Measurements from ENCODE around the gene CDC34.
A peak's percentile ranks its signal among the peaks of the same experiment; 100 is the strongest.

CDC34 gene

GRCh38 chr19:531009-531752 lies 379 bp upstream of the CDC34 start:
- H3K4me3 ChIP-seq (ENCODE audit: low read length): peak overlapping the region; percentile 99
- H3K4me2 ChIP-seq (ENCODE audit: low read length): peak overlapping the region; percentile 88
- H3K36me3 ChIP-seq (ENCODE audit: insufficient read depth, low read length): peaks cover 4% of the 10 kb centered on the region
- peaks cover 28% of the 10 kb centered on the region for H3K4me1 ChIP-seq (ENCODE audit: control insufficient read depth, insufficient read depth, low read length)
- H3K27me3 ChIP-seq (ENCODE audit: control insufficient read depth, insufficient read depth, low read length): peaks cover 2% of the 10 kb centered on the region
- H3K9ac ChIP-seq (ENCODE audit: low read depth, low read length): peak overlapping the region; percentile 97
- no peaks in the 10 kb centered on the region for H3K9me3 ChIP-seq (replicated peaks; ENCODE audit: low read length)

DNA sequence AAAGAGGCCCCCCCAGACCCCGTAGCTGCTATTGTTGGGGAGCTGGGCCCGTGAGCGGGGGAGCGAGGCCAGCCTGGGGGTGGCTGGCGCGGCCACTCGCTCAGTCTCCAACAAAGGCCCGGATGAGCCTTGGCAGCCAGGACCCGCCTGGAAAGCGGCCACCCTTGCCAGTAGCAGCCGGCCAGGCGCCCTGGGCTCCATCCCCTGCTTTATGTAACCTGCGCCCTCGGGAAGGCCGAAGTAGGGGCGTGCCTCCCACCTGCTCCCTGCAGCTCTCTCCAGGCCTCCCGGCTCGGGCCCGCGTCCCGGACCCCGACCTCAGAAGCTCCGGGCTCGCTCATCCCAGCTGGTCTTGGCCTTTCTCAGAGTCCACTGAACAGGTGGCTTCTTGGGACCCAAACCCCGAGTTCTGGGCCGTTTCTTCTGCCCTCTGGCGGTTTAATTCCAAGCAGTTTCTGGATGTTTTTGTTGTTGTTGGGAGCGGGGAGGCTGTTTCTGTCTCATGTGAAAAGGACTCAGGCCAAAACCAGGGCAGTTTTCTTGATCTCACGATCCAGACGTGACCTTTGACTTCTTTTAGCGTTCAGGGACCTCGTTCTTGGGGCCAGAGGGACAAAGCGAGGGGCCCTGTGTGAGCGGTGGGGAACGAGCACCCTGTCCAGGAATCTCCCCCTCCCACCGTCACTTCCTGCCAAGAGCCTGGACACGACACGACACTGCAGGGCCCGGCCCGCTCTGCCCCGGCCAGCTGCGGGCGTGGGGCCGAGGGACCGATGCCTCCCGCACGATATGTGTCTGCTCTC lies 1.2 kb downstream of the CDC34 start:
- H3K36me3 ChIP-seq (ENCODE audit: insufficient read depth, low read length): peaks cover 12% of the 10 kb centered on the region
- H3K4me2 ChIP-seq (ENCODE audit: low read length): peak overlapping the region; percentile 97
- H3K9me3 ChIP-seq (replicated peaks; ENCODE audit: low read length): no peaks in the 10 kb centered on the region
- H3K9ac ChIP-seq (ENCODE audit: low read depth, low read length): peak overlapping the region; percentile 97
- peak overlapping the region; percentile 99 for H3K4me3 ChIP-seq (ENCODE audit: low read length)
- H3K4me1 ChIP-seq (ENCODE audit: control insufficient read depth, insufficient read depth, low read length): peaks cover 28% of the 10 kb centered on the region
- no peaks in the 10 kb centered on the region for H3K27me3 ChIP-seq (ENCODE audit: control insufficient read depth, insufficient read depth, low read length)

GRCh38 chr19:533364-534058 lies 2.0 kb downstream of the CDC34 start:
- Histone ChIP-seq H3K9ac (ENCODE audit: low read depth, low read length) (peak overlapping the region; percentile 97), H3K36me3 (ENCODE audit: insufficient read depth, low read length) (peaks cover 16% of the 10 kb centered on the region), H3K27me3 (ENCODE audit: control insufficient read depth, insufficient read depth, low read length) (no peaks in the 10 kb centered on the region), H3K4me2 (ENCODE audit: low read length) (peak overlapping the region; percentile 97), H3K9me3 (replicated peaks; ENCODE audit: low read length) (no peaks in the 10 kb centered on the region), H3K4me1 (ENCODE audit: control insufficient read depth, insufficient read depth, low read length) (peaks cover 28% of the 10 kb centered on the region), H3K4me3 (ENCODE audit: low read length) (peak overlapping the region; percentile 99)

GRCh38 chr19:534088-534487 lies 2.5 kb downstream of the CDC34 start:
- peaks cover 16% of the 10 kb centered on the region for H3K36me3 ChIP-seq (ENCODE audit: insufficient read depth, low read length)
- H3K4me3 ChIP-seq (ENCODE audit: low read length): peak overlapping the region; percentile 99
- H3K9ac ChIP-seq (ENCODE audit: low read depth, low read length): peak overlapping the region; percentile 97

GRCh38 chr19:535017-535835 lies 3.7 kb downstream of the CDC34 start:
- Histone ChIP-seq H3K9me3 (replicated peaks; ENCODE audit: low read length) (no peaks in the 10 kb centered on the region), H3K4me2 (ENCODE audit: low read length) (peak overlapping the region; percentile 18), H3K4me1 (ENCODE audit: control insufficient read depth, insufficient read depth, low read length) (peaks cover 28% of the 10 kb centered on the region), H3K9ac (ENCODE audit: low read depth, low read length) (no peak overlapping the region), H3K4me3 (ENCODE audit: low read length) (no peak overlapping the region), H3K27me3 (ENCODE audit: control insufficient read depth, insufficient read depth, low read length) (no peaks in the 10 kb centered on the region), H3K36me3 (ENCODE audit: insufficient read depth, low read length) (peaks cover 21% of the 10 kb centered on the region)

More at GRCh38 chr19:534088-534487, 2.5 kb downstream of the CDC34 start:
- no peaks in the 10 kb centered on the region for H3K27me3 ChIP-seq (ENCODE audit: control insufficient read depth, insufficient read depth, low read length)
- H3K4me2 ChIP-seq (ENCODE audit: low read length): peak overlapping the region; percentile 97
- H3K9me3 ChIP-seq (replicated peaks; ENCODE audit: low read length): no peaks in the 10 kb centered on the region
- peaks cover 28% of the 10 kb centered on the region for H3K4me1 ChIP-seq (ENCODE audit: control insufficient read depth, insufficient read depth, low read length)

DNA sequence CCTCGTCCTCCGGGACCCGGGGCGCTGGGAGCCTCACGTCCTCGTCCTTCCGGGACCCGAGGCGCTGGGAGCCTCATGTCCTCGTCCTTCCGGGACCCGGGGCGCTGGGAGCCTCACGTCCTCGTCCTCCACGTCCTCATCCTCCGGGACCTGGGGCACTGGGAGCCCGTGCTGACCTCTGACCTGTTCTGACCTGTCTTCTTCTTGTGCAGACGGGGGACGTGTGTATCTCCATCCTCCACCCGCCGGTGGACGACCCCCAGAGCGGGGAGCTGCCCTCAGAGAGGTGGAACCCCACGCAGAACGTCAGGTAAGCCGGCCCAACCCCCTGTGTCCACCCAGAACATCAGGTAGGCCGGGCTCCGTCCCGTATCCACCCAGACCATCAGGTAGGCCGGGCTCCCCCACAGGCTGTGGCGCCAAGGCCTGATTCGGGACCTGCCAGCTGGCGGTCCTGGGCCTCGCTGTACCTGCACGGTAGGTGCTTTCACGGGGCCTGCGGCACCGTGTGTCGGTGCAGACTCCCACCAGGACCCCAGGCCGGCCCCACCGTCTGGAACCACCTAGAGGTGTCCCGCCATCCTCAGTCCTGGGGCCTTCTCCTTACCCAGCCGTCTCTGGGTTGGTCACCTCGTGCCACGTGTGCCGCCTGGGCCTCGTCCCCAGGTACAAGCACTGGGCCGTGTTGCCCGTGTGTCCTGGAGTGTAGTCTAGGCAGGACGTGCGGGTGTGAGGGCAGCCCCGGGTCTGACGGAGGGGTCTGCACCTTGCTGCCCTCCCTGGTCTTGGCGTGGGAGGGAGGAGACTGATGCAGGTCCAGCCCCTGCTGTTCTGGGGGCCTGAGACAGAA lies 4.7 kb downstream of the CDC34 start:
- Histone ChIP-seq H3K36me3 (ENCODE audit: insufficient read depth, low read length) (peaks cover 24% of the 10 kb centered on the region), H3K4me3 (ENCODE audit: low read length) (no peak overlapping the region), H3K27me3 (ENCODE audit: control insufficient read depth, insufficient read depth, low read length) (no peaks in the 10 kb centered on the region), H3K4me1 (ENCODE audit: control insufficient read depth, insufficient read depth, low read length) (peaks cover 28% of the 10 kb centered on the region), H3K9ac (ENCODE audit: low read depth, low read length) (no peak overlapping the region), H3K4me2 (ENCODE audit: low read length) (no peak overlapping the region), H3K9me3 (replicated peaks; ENCODE audit: low read length) (no peaks in the 10 kb centered on the region)

DNA sequence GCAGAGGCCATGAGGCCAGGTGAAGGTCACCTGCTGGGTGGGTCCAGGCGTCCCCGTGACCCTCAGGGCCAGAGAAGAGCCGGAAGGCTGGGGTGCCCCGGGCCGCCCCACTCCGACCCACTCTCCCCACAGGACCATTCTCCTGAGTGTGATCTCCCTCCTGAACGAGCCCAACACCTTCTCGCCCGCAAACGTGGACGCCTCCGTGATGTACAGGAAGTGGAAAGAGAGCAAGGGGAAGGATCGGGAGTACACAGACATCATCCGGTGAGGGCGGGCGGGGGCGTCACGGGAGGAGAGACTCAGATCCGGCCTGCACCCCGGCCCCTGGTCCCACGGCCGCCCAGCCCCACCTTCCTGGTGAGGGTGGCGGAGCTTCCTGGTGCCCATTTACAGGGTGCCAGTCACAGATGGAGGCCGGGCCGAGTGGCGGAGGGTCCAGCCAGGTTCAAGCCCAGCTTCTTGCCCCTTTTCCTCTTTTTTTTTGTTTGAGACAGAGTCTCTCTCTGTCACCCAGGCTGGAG lies 5.4 kb downstream of the CDC34 start:
- Histone ChIP-seq H3K4me2 (ENCODE audit: low read length) (no peak overlapping the region), H3K4me3 (ENCODE audit: low read length) (no peak overlapping the region), H3K27me3 (ENCODE audit: control insufficient read depth, insufficient read depth, low read length) (no peaks in the 10 kb centered on the region), H3K36me3 (ENCODE audit: insufficient read depth, low read length) (peaks cover 30% of the 10 kb centered on the region), H3K4me1 (ENCODE audit: control insufficient read depth, insufficient read depth, low read length) (peaks cover 28% of the 10 kb centered on the region), H3K9ac (ENCODE audit: low read depth, low read length) (no peak overlapping the region), H3K9me3 (replicated peaks; ENCODE audit: low read length) (no peaks in the 10 kb centered on the region)

DNA sequence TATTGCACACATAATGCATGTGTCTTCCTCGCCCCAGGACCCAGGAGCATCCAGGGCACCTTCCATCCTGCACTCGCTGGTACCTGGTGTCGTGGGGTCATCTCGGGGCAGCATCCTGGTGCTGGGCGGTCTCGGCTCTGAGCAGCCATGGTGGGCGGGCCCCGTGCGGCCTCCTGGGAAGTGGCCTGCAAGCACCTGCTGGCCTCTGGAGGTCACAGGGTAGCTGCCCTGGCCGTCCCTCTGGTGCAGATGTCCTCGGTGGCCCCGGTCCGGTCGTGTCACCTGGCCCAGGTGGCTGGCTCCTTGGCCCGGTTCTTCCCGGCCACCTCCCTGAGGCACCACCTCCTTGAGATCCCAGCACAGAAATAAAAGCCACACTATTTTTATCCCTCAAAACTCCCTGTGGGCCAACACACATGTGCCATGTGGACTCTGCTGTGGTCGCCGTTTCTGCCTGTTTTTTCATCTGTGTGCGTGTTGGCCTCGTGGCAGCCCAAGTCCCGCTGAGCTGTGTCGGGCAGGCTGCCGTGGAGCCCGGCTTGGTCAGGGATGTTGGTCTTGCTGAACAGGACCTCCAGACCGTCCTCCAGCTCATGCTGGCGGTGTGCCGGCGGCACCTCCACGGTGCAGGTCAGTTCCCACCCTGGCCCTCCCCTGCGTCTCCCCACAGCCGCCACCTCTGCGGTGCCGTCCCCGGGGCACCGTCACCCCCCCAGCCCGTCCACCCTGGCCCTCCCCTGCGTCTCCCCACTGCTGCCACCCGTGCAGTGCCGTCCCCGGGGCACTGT lies 7.3 kb downstream of the CDC34 start:
- H3K9me3 ChIP-seq (replicated peaks; ENCODE audit: low read length): no peaks in the 10 kb centered on the region
- H3K4me3 ChIP-seq (ENCODE audit: low read length): no peak overlapping the region
- H3K36me3 ChIP-seq (ENCODE audit: insufficient read depth, low read length): peaks cover 36% of the 10 kb centered on the region
- peaks cover 18% of the 10 kb centered on the region for H3K4me1 ChIP-seq (ENCODE audit: control insufficient read depth, insufficient read depth, low read length)
- H3K4me2 ChIP-seq (ENCODE audit: low read length): no peak overlapping the region
- H3K27me3 ChIP-seq (ENCODE audit: control insufficient read depth, insufficient read depth, low read length): no peaks in the 10 kb centered on the region
- no peak overlapping the region for H3K9ac ChIP-seq (ENCODE audit: low read depth, low read length)

GRCh38 chr19:539429-540030 lies 8.0 kb downstream of the CDC34 start:
- Histone ChIP-seq H3K36me3 (ENCODE audit: insufficient read depth, low read length) (peaks cover 36% of the 10 kb centered on the region), H3K4me1 (ENCODE audit: control insufficient read depth, insufficient read depth, low read length) (peaks cover 11% of the 10 kb centered on the region), H3K9me3 (replicated peaks; ENCODE audit: low read length) (no peaks in the 10 kb centered on the region), H3K27me3 (ENCODE audit: control insufficient read depth, insufficient read depth, low read length) (no peaks in the 10 kb centered on the region), H3K4me3 (ENCODE audit: low read length) (no peak overlapping the region), H3K4me2 (ENCODE audit: low read length) (no peak overlapping the region), H3K9ac (ENCODE audit: low read depth, low read length) (no peak overlapping the region)
